Measurements from ENCODE around the gene ROBO2. TPM values are rescaled to one million over a fixed set of nuclear protein-coding genes. Genes with fewer than 3 reads are reported as not detected.

Gene ROBO2
- total and polyA plus RNA-seq, 4 donors, result 0.30 to 72.4 (median 3.3) TPM

DNA sequence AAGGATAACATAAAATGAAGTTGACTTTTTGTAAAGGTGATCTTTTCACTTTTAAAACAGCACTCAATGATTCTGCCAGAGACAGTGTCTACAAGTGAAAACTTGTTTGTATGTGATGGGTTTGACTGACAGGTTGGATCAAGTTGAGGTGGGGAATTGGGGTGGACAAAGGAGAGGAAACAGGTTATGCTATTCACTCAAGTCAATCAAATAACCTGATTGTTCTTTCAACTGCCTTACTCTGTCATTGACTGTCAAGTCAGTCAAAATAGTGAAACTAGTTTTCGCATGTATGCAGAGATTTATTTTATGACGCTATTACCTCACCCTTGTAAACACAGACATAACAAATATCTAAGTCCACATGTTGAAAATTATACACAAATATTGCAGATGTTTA is 187.7 kb downstream of the ROBO2 start:
- Histone ChIP-seq H3K36me3 (ENCODE audit: control insufficient read depth in 4 of 4, insufficient read depth in 4 of 4, low read length in 4 of 4) (no peaks in the 10 kb centered on the region), H3K27ac (ENCODE audit: low read depth in 1 of 2, low read length in 1 of 2) (no peak overlapping the region), H3K4me1 (ENCODE audit: control insufficient read depth in 5 of 5, insufficient read depth in 5 of 5, low read length in 5 of 5) (no peaks in the 10 kb centered on the region), H3K9ac (ENCODE audit: insufficient read depth in 1 of 2, low read length in 2 of 2) (no peak overlapping the region), H3K27me3 (ENCODE audit: control insufficient read depth in 3 of 3, insufficient read depth in 3 of 3, low read length in 2 of 3) (no peaks in the 10 kb centered on the region), H3K9me3 (ENCODE audit: control insufficient read depth in 4 of 4, insufficient read depth in 3 of 4, low read length in 3 of 4) (no peaks in the 10 kb centered on the region), H3K4me3 (no peak overlapping the region)
- WGBS, 2 donors, result 79 to 86% methylated on average over 2 of the region's 2 CpGs
- no peak for ATAC-seq (ENCODE audit: insufficient read depth, low FRiP score)
- no peak for DNase-seq
- TF ChIP-seq, protein P1, sequence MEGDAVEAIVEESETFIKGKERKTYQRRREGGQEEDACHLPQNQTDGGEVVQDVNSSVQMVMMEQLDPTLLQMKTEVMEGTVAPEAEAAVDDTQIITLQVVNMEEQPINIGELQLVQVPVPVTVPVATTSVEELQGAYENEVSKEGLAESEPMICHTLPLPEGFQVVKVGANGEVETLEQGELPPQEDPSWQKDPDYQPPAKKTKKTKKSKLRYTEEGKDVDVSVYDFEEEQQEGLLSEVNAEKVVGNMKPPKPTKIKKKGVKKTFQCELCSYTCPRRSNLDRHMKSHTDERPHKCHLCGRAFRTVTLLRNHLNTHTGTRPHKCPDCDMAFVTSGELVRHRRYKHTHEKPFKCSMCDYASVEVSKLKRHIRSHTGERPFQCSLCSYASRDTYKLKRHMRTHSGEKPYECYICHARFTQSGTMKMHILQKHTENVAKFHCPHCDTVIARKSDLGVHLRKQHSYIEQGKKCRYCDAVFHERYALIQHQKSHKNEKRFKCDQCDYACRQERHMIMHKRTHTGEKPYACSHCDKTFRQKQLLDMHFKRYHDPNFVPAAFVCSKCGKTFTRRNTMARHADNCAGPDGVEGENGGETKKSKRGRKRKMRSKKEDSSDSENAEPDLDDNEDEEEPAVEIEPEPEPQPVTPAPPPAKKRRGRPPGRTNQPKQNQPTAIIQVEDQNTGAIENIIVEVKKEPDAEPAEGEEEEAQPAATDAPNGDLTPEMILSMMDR (IDR thresholded peaks at IDR 0.05; ENCODE audit: control extremely low read depth, extremely low read depth), result no peak

DNA sequence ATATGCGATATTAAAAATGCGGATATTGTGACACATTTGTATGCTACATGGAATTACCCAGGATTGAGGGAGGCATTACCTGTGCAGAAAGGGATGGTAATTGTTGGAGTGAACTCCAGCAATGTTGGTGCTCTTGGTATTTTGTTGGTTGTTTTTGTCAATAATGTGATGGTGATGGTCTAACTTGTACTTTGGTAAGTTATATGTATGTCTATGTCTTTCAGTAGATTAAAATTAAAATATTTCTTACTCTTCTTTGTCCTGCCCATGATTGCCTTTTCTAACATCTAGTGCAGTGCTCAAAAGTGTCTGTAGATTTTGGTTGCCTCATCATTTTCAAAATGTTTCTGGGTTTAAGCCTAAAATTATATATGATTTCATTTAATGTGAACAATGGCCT is 192.7 kb downstream of the ROBO2 start:
- 92 to 94% methylated on average over 2 of the region's 2 CpGs for WGBS, 2 donors
- H3K9ac ChIP-seq (ENCODE audit: insufficient read depth in 1 of 2, low read length in 2 of 2), result no peak overlapping the region
- TF ChIP-seq, protein P1 (IDR thresholded peaks at IDR 0.05; ENCODE audit: control extremely low read depth, extremely low read depth), result no peak
- H3K36me3 ChIP-seq (ENCODE audit: control insufficient read depth in 4 of 4, insufficient read depth in 4 of 4, low read length in 4 of 4), result no peaks in the 10 kb centered on the region
- H3K4me3 ChIP-seq, result no peak overlapping the region
- peaks cover 0 to 8% (median 0%) of the 10 kb centered on the region in 5 donors for H3K4me1 ChIP-seq (ENCODE audit: control insufficient read depth in 5 of 5, insufficient read depth in 5 of 5, low read length in 5 of 5)
- DNase-seq, result no peak
- H3K27ac ChIP-seq (ENCODE audit: low read depth in 1 of 2, low read length in 1 of 2), result no peak overlapping the region
- H3K27me3 ChIP-seq (ENCODE audit: control insufficient read depth in 3 of 3, insufficient read depth in 3 of 3, low read length in 2 of 3), result no peaks in the 10 kb centered on the region
- ATAC-seq (ENCODE audit: insufficient read depth, low FRiP score), result no peak
- H3K9me3 ChIP-seq (ENCODE audit: control insufficient read depth in 4 of 4, insufficient read depth in 3 of 4, low read length in 3 of 4), result no peaks in the 10 kb centered on the region

DNA sequence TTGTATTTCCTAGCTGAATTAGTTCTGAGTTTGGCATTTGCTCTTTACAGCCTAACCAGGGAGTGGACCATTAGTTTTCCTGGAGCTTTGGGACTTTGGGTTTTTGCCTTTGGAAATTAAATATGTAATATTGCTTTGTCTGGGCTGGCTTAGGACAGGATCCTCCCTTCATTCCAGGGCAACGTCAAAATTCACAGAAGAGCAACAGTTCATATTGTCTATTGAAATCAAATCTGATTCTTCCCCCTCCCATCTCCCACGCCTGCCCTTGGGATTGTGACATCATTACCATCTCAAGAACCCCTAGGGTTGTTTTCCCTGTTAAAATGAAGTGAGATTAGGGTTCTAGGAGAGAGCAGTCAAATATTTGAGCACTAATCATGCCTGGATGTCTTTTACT is 194.1 kb downstream of the ROBO2 start:
- H3K27me3 ChIP-seq (ENCODE audit: control insufficient read depth in 3 of 3, insufficient read depth in 3 of 3, low read length in 2 of 3), result no peaks in the 10 kb centered on the region
- no peaks in the 10 kb centered on the region for H3K9me3 ChIP-seq (ENCODE audit: control insufficient read depth in 4 of 4, insufficient read depth in 3 of 4, low read length in 3 of 4)
- H3K4me3 ChIP-seq, result no peak overlapping the region
- WGBS, 2 donors, result 50 to 70% methylated on average over 2 of the region's 2 CpGs
- H3K27ac ChIP-seq (ENCODE audit: low read depth in 1 of 2, low read length in 1 of 2), result no peak overlapping the region
- DNase-seq (no peak), ATAC-seq (ENCODE audit: insufficient read depth, low FRiP score) (no peak)
- no peak overlapping the region for H3K9ac ChIP-seq (ENCODE audit: insufficient read depth in 1 of 2, low read length in 2 of 2)
- H3K4me1 ChIP-seq (ENCODE audit: control insufficient read depth in 5 of 5, insufficient read depth in 5 of 5, low read length in 5 of 5), result peaks cover 0 to 8% (median 0%) of the 10 kb centered on the region in 5 donors
- TF ChIP-seq, protein P1 (IDR thresholded peaks at IDR 0.05; ENCODE audit: control extremely low read depth, extremely low read depth), result no peak
- H3K36me3 ChIP-seq (ENCODE audit: control insufficient read depth in 4 of 4, insufficient read depth in 4 of 4, low read length in 4 of 4), result no peaks in the 10 kb centered on the region

DNA sequence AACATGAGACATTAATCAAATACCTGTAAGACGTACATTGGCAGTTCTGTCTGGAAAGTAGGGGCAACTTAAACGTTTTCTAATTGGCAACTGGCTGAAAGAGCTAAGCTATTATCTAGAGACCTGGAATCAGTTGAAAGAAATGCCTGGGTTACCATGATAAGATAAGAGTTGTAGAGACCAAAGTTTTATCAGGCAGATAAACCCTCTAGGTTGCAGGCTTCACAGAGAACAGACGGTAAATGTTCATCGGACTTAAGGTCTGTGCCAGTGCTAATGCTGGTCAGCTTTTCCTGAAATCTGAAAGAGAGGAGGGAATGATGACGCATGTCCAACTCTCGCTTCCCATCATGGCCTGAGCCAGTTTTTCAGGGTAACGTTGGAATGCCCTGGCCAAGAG is 196.2 kb downstream of the ROBO2 start:
- no peak overlapping the region for H3K4me3 ChIP-seq
- peaks cover 0 to 8% (median 0%) of the 10 kb centered on the region in 5 donors for H3K4me1 ChIP-seq (ENCODE audit: control insufficient read depth in 5 of 5, insufficient read depth in 5 of 5, low read length in 5 of 5)
- H3K27ac ChIP-seq (ENCODE audit: low read depth in 1 of 2, low read length in 1 of 2), result no peak overlapping the region
- H3K9me3 ChIP-seq (ENCODE audit: control insufficient read depth in 4 of 4, insufficient read depth in 3 of 4, low read length in 3 of 4), result peaks cover 0 to 8% (median 1%) of the 10 kb centered on the region in 4 donors
- no peak overlapping the region for H3K9ac ChIP-seq (ENCODE audit: insufficient read depth in 1 of 2, low read length in 2 of 2)
- peaks cover 0 to 3% (median 0%) of the 10 kb centered on the region in 4 donors for H3K36me3 ChIP-seq (ENCODE audit: control insufficient read depth in 4 of 4, insufficient read depth in 4 of 4, low read length in 4 of 4)
- DNase-seq, result no peak
- no peaks in the 10 kb centered on the region for H3K27me3 ChIP-seq (ENCODE audit: control insufficient read depth in 3 of 3, insufficient read depth in 3 of 3, low read length in 2 of 3)
- WGBS, 2 donors, result 62 to 79% methylated on average over 7 of the region's 7 CpGs
- TF ChIP-seq, protein P1 (IDR thresholded peaks at IDR 0.05; ENCODE audit: control extremely low read depth, extremely low read depth), result no peak
- ATAC-seq (ENCODE audit: insufficient read depth, low FRiP score), result no peak
